ENCODE measurements around the gene DAAM1. TPM values are rescaled to one million over a fixed set of nuclear protein-coding genes. Genes with fewer than 3 reads are reported as not detected.

The DAAM1 gene
- total RNA-seq, 2 experiments from 2014 or later: 30.1 to 72.8 TPM

- Histone ChIP-seq H3K4me3 (ENCODE audit: low read depth, low read length, poor library complexity, severe bottlenecking) (no peak overlapping the region), H2AFZ (ENCODE audit: low read length) (no peak overlapping the region), H3K9me2 (ENCODE audit: insufficient read depth, low read length) (no peaks in the 10 kb centered on the region), H3K36me3 (ENCODE audit: insufficient read depth, low read length) (no peaks in the 10 kb centered on the region), H3K4me2 (ENCODE audit: low read length) (no peak overlapping the region), H3K79me2 (ENCODE audit: insufficient read depth, low read depth, low read length) (no peaks in the 10 kb centered on the region), H4K20me1 (ENCODE audit: insufficient read depth, low read length) (no peaks in the 10 kb centered on the region), H3K9me3 (ENCODE audit: low read length) (no peaks in the 10 kb centered on the region), H3K27ac (ENCODE audit: low read depth, low read length, poor library complexity, severe bottlenecking) (no peak overlapping the region), H3K4me1 (ENCODE audit: insufficient read depth, low read length, poor library complexity, severe bottlenecking) (peaks cover 34% of the 10 kb centered on the region)
- intact Hi-C loops (cut with micrococcal nuclease; ENCODE audit: unreplicated experiment): no loop called here
- TF ChIP-seq CTCF (conservative IDR thresholded peaks at IDR 0.05; ENCODE audit: low read length) (no peak), EZH2phosphoT487 (IDR thresholded peaks at IDR 0.05; ENCODE audit: borderline replicate concordance, low read depth, low read length) (no peak)
- CTCF ChIA-PET (ENCODE audit: unreplicated experiment): no interaction called here
- POLR2A ChIA-PET: no interaction called here
- no peak for DNase-seq (ENCODE audit: low spot score)
- BruUV-seq (replicated peaks): no TSS peak
These were observed 5.3 kb upstream of the DAAM1 start for GRCh38 chr14:59183150-59183549.

GRCh38 chr14:59184396-59184795 is 4.1 kb upstream of the DAAM1 start:
- Histone ChIP-seq H3K27ac (ENCODE audit: low read depth, low read length, poor library complexity, severe bottlenecking) (no peak overlapping the region), H3K4me3 (ENCODE audit: low read depth, low read length, poor library complexity, severe bottlenecking) (no peak overlapping the region), H3K36me3 (ENCODE audit: insufficient read depth, low read length) (no peaks in the 10 kb centered on the region), H3K9me2 (ENCODE audit: insufficient read depth, low read length) (no peaks in the 10 kb centered on the region), H3K4me2 (ENCODE audit: low read length) (no peak overlapping the region), H3K9me3 (ENCODE audit: low read length) (no peaks in the 10 kb centered on the region), H3K4me1 (ENCODE audit: insufficient read depth, low read length, poor library complexity, severe bottlenecking) (peaks cover 34% of the 10 kb centered on the region), H3K79me2 (ENCODE audit: insufficient read depth, low read depth, low read length) (peaks cover 4% of the 10 kb centered on the region; the same call in 1 of the 2 replicates), H2AFZ (ENCODE audit: low read length) (peak overlapping the region; percentile 53; the same call in 1 of the 2 replicates), H4K20me1 (ENCODE audit: insufficient read depth, low read length) (peaks cover under 1% of the 10 kb centered on the region; the same call in 1 of the 2 replicates)
- CTCF ChIA-PET (ENCODE audit: unreplicated experiment): interaction anchor here (1.0 to 1.2 kb wide), 2 partner anchors 9 to 59 kb away, joined by 3 read pairs; no protein-coding TSS in a partner anchor
- BruUV-seq (replicated peaks): no TSS peak
- intact Hi-C loops (cut with micrococcal nuclease; ENCODE audit: unreplicated experiment): no loop called here
- POLR2A ChIA-PET: interaction anchor here (0.5 to 1.6 kb wide), 15 partner anchors 8 to 976 kb away, joined by 3 to 14 read pairs (median 4); no protein-coding TSS in a partner anchor
- TF ChIP-seq CTCF (conservative IDR thresholded peaks at IDR 0.05; ENCODE audit: low read length) (no peak), EZH2phosphoT487 (IDR thresholded peaks at IDR 0.05; ENCODE audit: borderline replicate concordance, low read depth, low read length) (no peak)
- DNase-seq (ENCODE audit: low spot score): no peak

- Histone ChIP-seq H3K36me3 (ENCODE audit: insufficient read depth, low read length) (no peaks in the 10 kb centered on the region), H3K4me2 (ENCODE audit: low read length) (peak overlapping the region; percentile 77), H3K79me2 (ENCODE audit: insufficient read depth, low read depth, low read length) (peaks cover 17% of the 10 kb centered on the region), H4K20me1 (ENCODE audit: insufficient read depth, low read length) (peaks cover 9% of the 10 kb centered on the region), H2AFZ (ENCODE audit: low read length) (peak overlapping the region; percentile 95), H3K9me2 (ENCODE audit: insufficient read depth, low read length) (no peaks in the 10 kb centered on the region), H3K4me3 (ENCODE audit: low read depth, low read length, poor library complexity, severe bottlenecking) (peak overlapping the region; percentile 85), H3K27ac (ENCODE audit: low read depth, low read length, poor library complexity, severe bottlenecking) (peak overlapping the region; percentile 35), H3K9me3 (ENCODE audit: low read length) (no peaks in the 10 kb centered on the region), H3K4me1 (ENCODE audit: insufficient read depth, low read length, poor library complexity, severe bottlenecking) (peaks cover 39% of the 10 kb centered on the region)
- intact Hi-C loops (cut with micrococcal nuclease; ENCODE audit: unreplicated experiment): loop anchor here (1.0 to 5.0 kb wide), 3 partner anchors 34 to 1142 kb away; no protein-coding TSS in a partner anchor
- ChIA-PET CTCF (ENCODE audit: unreplicated experiment) (interaction anchor here (1.1 kb wide), 1 partner anchor 145 kb away, joined by 3 read pairs; no protein-coding TSS in a partner anchor), POLR2A (interaction anchor here (0.5 to 1.9 kb wide), 15 partner anchors 9 to 1710 kb away, joined by 3 to 11 read pairs (median 3); no protein-coding TSS in a partner anchor)
- peak; percentile 19 for DNase-seq (ENCODE audit: low spot score)
- BruUV-seq (replicated peaks): no TSS peak
- TF ChIP-seq CTCF (conservative IDR thresholded peaks at IDR 0.05; ENCODE audit: low read length) (no peak), EZH2phosphoT487 (IDR thresholded peaks at IDR 0.05; ENCODE audit: borderline replicate concordance, low read depth, low read length) (no peak)
These were observed 2.8 kb upstream of the DAAM1 start for GRCh38 chr14:59185676-59186075.

All from OCI-LY7 (cell line).